Prostate gland (tissue), 2 donors: ENCODE measurements around the gene NARS2. TPM values are rescaled to one million over a fixed set of nuclear protein-coding genes. Genes with fewer than 3 reads are reported as not detected.

ENCODE experiments used
- DNase-seq: peaks from one replicate; pipeline ENCODE4 v3.0.0-alpha.2; 2019; ENCODE audit warnings: low spot score
- H3K27ac ChIP-seq, 2 donors: fragments of 200-600 bp; sonication (generic); 2 replicates each; pipeline ENCODE4 v1.5.1; 2017 to 2019
- H3K27me3 ChIP-seq: fragments of 200-600 bp; sonication (generic); replicated peaks from 2 replicates; pipeline ENCODE4 v1.5.1; 2019; ENCODE audit not compliant: insufficient read depth
- H3K36me3 ChIP-seq, 2 donors: fragments of 200-600 bp; sonication (generic); 1 replicate in 1 of 2; 2 replicates in 1 of 2; pipeline versions ENCODE4 v1.5.1 to v1.8.1; 2017 to 2019
- H3K4me1 ChIP-seq: fragments of 200-600 bp; sonication (generic); replicated peaks from 2 replicates; pipeline ENCODE4 v1.5.1; 2019
- H3K4me3 ChIP-seq, 2 donors: fragments of 200-600 bp; sonication (generic); 2 replicates each; pipeline ENCODE4 v1.5.1; 2017 to 2019
- H3K9me3 ChIP-seq: fragments of 200-600 bp; sonication (generic); 2 replicates; pipeline ENCODE4 v1.5.1; 2017
- POLR2A ChIP-seq: fragments of 450-650 bp; IDR thresholded peaks from one replicate; pipeline ENCODE4 v1.6.1; 2016; ENCODE audit warnings: antibody characterized with exemption, mild to moderate bottlenecking
- POLR2AphosphoS5 ChIP-seq: sonication (generic); formaldehyde crosslinking; IDR thresholded peaks from one replicate; pipeline ENCODE4 v1.6.1; 2017; ENCODE audit warnings: antibody characterized with exemption
- WGBS: methylation state at CpG from one replicate; pipeline ENCODE4 v1.1.5; 2018; 5-methylcytosine and 5-hydroxymethylcytosine counted together
- intact Hi-C: fragments of 100-400 bp; cut with DNase I; formaldehyde crosslinking; loops from one replicate; pipeline ENCODE4 v1.14.2; 2022
- total RNA-seq, 2 donors: library from RNA; depleted of rRNA; stranded (reverse); fragments of >200 nt; gene quantifications; one replicate each; pipeline ENCODE4 v1.1.0, GENCODE V29; 2016
- TF ChIP-seq, protein P1 (sequence below), 4 experiments: fragments of 200-600 bp in 2 of 4; fragments of 450-650 bp in 2 of 4; sonication (generic) in 2 of 4; IDR thresholded peaks; 1 replicate in 3 of 4; 2 replicates in 1 of 4; pipeline ENCODE4 v1.5.1; 2016 to 2019; ENCODE audit warnings: antibody characterized with exemption in 4 of 4, mild to moderate bottlenecking in 2 of 4, moderate library complexity in 2 of 4

The NARS2 gene
- total RNA-seq, 2 donors from 2014 or later, result 21.8 to 25.2 TPM

DNA sequence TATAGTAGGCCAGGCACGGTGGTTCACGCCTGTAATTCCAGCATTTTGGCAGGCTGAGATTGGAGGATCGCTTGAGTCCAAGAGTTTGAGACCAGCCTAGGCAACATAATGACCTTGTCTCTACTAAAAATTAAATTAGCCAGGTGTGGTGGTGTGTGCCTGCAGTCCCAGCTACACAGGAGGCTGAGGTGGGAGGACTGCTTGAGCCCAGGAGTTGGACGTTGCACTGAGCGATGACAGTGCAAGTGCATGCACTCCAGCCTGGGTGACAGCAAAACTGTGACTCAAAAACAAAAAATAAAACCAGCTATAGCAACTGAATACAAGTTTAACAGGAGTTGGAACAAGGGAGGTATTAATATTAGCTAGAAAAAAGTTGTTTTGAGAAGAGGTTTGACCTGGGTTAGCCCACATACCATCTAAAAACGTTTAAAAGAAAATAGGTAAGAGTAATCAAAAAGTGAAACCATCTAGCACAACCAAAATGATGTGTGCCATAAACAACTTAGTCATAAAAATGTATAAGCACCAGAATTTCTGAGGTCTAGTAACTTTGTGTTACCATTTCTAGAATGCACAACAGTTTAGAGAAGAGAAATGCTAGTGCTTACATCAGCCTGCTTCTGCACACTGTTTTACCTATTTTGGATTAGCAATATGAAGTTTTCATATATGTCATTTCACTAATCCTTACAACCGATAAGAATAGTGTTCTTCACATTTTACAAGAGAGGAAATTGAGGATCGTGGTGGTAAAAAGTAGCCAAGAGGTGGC lies 26.5 kb downstream of the NARS2 start:
- H3K27ac ChIP-seq, result no peak overlapping the region
- no peaks in the 10 kb centered on the region for H3K4me1 ChIP-seq
- 82% methylated on average over 8 of the region's 8 CpGs for WGBS
- no peaks in the 10 kb centered on the region for H3K36me3 ChIP-seq
- intact Hi-C loops, result no loop called here
- no peak overlapping the region for H3K4me3 ChIP-seq
- H3K27me3 ChIP-seq, result no peaks in the 10 kb centered on the region
- no peaks in the 10 kb centered on the region for H3K9me3 ChIP-seq
- TF ChIP-seq, protein P1, sequence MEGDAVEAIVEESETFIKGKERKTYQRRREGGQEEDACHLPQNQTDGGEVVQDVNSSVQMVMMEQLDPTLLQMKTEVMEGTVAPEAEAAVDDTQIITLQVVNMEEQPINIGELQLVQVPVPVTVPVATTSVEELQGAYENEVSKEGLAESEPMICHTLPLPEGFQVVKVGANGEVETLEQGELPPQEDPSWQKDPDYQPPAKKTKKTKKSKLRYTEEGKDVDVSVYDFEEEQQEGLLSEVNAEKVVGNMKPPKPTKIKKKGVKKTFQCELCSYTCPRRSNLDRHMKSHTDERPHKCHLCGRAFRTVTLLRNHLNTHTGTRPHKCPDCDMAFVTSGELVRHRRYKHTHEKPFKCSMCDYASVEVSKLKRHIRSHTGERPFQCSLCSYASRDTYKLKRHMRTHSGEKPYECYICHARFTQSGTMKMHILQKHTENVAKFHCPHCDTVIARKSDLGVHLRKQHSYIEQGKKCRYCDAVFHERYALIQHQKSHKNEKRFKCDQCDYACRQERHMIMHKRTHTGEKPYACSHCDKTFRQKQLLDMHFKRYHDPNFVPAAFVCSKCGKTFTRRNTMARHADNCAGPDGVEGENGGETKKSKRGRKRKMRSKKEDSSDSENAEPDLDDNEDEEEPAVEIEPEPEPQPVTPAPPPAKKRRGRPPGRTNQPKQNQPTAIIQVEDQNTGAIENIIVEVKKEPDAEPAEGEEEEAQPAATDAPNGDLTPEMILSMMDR (IDR thresholded peaks at IDR 0.05), result no peak
- TF ChIP-seq POLR2AphosphoS5 (no peak), POLR2A (no peak)
- DNase-seq, result no peak

DNA sequence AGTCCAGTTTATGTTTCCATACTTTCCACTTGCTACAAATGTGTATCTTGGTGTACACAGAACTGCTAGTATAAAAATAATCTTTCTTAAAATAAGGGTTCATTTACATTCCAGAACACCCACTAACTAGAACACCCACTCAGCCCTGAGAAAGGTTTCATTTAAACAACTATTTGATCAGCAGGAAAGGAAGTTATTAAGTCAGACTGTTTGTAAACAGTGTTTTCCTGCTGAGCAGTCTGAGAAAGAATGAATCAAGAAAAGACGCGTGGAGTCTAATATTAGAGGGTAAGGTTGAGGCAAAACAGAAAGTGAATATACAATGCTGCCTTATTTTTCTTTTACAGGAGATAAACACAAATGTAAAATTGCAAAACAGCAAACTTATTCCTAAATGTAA lies 32.7 kb downstream of the NARS2 start:
- no peak for DNase-seq
- Histone ChIP-seq H3K9me3 (no peaks in the 10 kb centered on the region), H3K4me3 (no peak overlapping the region), H3K27me3 (no peaks in the 10 kb centered on the region), H3K4me1 (no peaks in the 10 kb centered on the region), H3K36me3 (no peaks in the 10 kb centered on the region), H3K27ac (no peak overlapping the region)
- WGBS, result 54% methylated on average over 2 of the region's 2 CpGs
- intact Hi-C loops, result no loop called here
- TF ChIP-seq POLR2AphosphoS5 (no peak), POLR2A (no peak)
- TF ChIP-seq, protein P1 (IDR thresholded peaks at IDR 0.05), result no peak

DNA sequence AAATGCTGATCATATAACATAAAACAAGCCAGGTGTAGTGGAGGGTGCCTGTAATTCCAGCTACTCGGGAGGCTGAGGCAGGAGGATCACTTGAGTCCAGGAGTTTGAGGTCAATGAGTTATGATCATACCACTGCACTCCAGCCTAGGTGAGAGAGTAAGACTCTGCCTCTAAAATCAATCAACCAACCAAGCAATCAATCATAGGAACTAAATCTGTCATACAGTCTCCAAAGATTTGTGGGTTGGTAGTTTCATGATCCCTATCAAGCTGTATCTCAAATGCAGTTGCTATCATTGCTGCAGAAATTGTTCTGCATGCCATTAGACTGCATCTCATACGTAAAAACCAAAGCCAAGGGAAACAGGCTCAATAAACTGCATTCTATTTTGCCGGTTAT lies 33.1 kb downstream of the NARS2 start:
- intact Hi-C loops, result no loop called here
- Histone ChIP-seq H3K27me3 (no peaks in the 10 kb centered on the region), H3K27ac (no peak overlapping the region), H3K36me3 (no peaks in the 10 kb centered on the region), H3K4me1 (no peaks in the 10 kb centered on the region), H3K4me3 (no peak overlapping the region), H3K9me3 (no peaks in the 10 kb centered on the region)
- DNase-seq, result no peak
- TF ChIP-seq POLR2A (no peak), POLR2AphosphoS5 (no peak)
- TF ChIP-seq, protein P1 (IDR thresholded peaks at IDR 0.05), result no peak
- 86% methylated on average over 3 of the region's 3 CpGs for WGBS

DNA sequence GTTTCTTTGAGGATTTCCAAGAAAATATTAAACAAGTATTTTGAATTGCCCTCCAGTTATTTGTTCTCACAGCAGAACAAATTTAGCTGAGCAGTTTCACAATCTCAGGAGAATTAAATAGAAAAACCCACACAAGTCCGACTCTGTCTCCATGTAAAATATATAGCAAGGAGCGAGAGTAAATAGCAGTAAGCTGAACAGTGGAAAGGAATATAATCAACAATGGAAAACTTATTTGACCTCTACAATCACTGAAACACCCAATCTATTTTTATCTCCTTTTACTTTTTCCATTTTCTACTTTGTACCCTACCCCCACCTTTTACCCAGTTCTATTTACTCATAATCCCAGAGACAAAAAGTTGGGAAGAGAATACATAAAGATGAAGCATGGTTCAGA lies 34.4 kb downstream of the NARS2 start:
- TF ChIP-seq POLR2A, result no peak
- H3K4me1 ChIP-seq, result no peaks in the 10 kb centered on the region
- no peaks in the 10 kb centered on the region for H3K9me3 ChIP-seq
- 64% methylated on average over 2 of the region's 2 CpGs for WGBS
- no peaks in the 10 kb centered on the region for H3K36me3 ChIP-seq
- H3K27ac ChIP-seq, result no peak overlapping the region
- intact Hi-C loops, result no loop called here
- H3K27me3 ChIP-seq, result no peaks in the 10 kb centered on the region
- H3K4me3 ChIP-seq, result no peak overlapping the region
- DNase-seq, result no peak

DNA sequence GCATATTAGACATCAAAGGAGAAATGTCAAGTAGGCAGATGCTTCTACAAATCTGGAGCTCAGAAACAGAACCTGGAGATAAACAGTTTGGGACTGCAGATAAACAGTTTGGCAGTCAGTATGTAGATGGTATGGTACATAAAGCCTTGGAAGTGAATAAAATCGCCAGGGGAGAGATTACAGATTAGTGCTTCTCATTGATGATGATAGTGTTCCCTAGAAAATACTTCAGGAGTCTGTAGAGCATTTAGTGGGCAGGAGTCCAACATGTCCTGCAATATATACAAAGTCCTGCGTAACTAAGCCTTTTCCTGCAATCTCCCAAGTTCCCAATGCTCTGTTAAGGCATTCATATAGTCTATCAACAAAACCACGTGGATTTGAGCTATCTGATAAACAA lies 35.2 kb downstream of the NARS2 start:
- intact Hi-C loops, result no loop called here
- no peak overlapping the region for H3K4me3 ChIP-seq
- no peaks in the 10 kb centered on the region for H3K36me3 ChIP-seq
- no peak for TF ChIP-seq POLR2A
- no peak for TF ChIP-seq POLR2AphosphoS5
- TF ChIP-seq, protein P1 (IDR thresholded peaks at IDR 0.05), result no peak
- no peaks in the 10 kb centered on the region for H3K4me1 ChIP-seq
- H3K27ac ChIP-seq, result no peak overlapping the region
- no peak for DNase-seq
- WGBS, result 63% methylated on average over 3 of the region's 3 CpGs
- H3K9me3 ChIP-seq, result no peaks in the 10 kb centered on the region
- H3K27me3 ChIP-seq, result no peaks in the 10 kb centered on the region
